ENCODE measurements around the gene MTCL3.
A peak's percentile ranks its signal among the peaks of the same experiment; 100 is the strongest.

The MTCL3 gene

DNA sequence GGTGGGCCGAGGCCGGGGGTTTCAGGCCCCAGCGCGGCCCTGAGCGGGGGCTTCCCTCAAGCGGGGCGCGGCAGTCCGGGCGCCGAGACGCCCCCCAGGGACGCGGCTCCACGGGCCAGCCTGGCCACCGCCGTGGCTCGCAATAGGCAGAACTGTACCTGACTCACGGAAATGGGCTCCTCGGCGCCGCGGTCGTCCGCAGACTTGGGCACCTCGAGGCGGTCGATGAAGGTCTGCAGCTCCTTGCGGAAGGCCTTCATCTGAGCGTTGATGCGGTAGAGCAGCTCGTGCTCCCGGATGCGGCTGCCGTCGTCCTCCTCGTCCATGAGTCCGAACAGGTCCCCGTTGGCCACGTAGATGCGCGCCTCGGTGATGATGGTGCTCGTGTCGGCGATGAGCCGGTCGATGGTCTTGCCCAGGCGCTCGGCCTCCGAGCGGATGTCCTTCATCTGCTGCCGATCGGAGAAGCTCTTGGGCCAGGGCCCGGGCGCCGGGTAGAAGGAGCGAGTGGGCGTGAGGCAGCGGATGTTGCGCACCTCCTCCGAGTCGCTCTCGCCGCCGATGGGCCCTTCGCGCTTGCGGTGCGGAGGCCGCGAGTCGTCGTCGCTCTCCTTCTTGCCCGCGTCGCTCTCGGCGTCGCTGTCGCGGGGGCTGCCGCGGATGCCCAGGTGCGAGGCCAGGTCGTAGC lies 43.9 kb downstream of the MTCL3 start:
- peak; percentile 13 for DNase-seq
- intact Hi-C loops (cut with micrococcal nuclease) = no loop called here
- Histone ChIP-seq H3K27me3 (ENCODE audit: low read depth) (peaks cover 20% of the 10 kb centered on the region), H3K36me3 (peaks cover 7% of the 10 kb centered on the region), H3K4me3 (no peak overlapping the region), H3K9me3 (replicated peaks) (no peaks in the 10 kb centered on the region), H3K4me1 (no peaks in the 10 kb centered on the region), H3K27ac (replicated peaks) (no peak overlapping the region)
- TF ChIP-seq, protein P1, sequence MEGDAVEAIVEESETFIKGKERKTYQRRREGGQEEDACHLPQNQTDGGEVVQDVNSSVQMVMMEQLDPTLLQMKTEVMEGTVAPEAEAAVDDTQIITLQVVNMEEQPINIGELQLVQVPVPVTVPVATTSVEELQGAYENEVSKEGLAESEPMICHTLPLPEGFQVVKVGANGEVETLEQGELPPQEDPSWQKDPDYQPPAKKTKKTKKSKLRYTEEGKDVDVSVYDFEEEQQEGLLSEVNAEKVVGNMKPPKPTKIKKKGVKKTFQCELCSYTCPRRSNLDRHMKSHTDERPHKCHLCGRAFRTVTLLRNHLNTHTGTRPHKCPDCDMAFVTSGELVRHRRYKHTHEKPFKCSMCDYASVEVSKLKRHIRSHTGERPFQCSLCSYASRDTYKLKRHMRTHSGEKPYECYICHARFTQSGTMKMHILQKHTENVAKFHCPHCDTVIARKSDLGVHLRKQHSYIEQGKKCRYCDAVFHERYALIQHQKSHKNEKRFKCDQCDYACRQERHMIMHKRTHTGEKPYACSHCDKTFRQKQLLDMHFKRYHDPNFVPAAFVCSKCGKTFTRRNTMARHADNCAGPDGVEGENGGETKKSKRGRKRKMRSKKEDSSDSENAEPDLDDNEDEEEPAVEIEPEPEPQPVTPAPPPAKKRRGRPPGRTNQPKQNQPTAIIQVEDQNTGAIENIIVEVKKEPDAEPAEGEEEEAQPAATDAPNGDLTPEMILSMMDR (IDR thresholded peaks at IDR 0.05; ENCODE audit: borderline replicate concordance) = no peak

DNA sequence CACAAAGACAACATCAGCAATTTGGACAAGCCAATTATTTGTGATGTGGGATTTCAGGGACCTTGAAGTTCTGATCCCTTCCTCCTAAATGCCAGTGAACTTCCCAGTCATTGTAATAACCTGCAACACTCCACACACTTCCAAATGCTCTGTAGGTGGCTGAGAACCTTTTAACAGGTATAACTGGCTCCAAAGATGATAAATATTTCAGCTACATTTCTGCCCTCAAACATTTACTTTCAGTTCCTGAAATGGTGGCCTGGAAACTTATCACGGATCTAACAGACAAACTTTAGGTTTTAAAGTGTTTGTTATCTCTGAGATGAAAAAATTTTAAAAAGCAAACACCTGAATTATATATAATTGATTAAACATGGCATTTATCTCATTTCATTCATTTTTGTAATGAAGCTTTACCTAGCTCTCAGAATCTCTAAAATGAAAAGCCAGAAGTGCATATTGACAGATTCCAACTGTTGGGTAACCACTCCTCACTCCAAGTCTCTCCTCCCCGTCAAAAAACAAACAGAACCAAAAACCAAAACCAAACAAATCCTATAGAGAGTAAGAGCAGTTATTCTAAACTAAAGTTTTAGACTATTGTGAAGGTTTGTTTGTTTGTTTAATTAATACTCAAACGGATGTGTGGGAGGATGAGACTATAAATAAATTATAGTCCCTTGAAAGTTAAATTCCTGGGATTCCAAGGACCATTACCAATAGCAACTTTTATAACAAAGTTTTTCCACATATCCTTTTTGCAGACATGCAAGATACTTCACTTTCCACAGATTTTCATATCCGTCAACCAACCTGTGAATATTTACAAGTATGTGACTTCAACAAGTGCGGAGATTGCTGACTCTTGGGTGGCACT lies 47.5 kb downstream of the MTCL3 start:
- peaks cover 20% of the 10 kb centered on the region for H3K27me3 ChIP-seq (ENCODE audit: low read depth)

DNA sequence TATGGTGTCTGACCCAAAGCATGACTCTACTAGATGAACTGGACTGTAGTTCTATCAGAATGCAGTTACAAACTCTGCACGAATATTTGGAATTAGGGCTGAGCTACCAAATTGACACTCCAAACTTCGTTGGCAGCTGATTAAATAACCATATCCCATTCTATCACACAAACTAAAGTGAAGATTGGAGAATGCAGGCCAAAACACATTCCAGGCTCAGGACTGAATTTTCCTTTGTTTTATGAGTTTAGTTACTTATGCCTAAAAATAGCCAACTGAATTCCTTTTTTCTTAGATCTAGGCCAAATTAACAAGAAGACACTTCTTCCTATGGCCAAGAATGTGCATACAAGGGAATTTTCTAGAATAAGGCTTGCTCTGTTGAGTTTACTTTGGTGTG lies 50.2 kb downstream of the MTCL3 start:
- H3K27me3 ChIP-seq (ENCODE audit: low read depth) = no peaks in the 10 kb centered on the region
- no peak overlapping the region for H3K4me3 ChIP-seq
- H3K4me1 ChIP-seq = no peaks in the 10 kb centered on the region
- intact Hi-C loops (cut with micrococcal nuclease) = loop anchor here (5.0 kb wide), 1 partner anchor 68 kb away; no protein-coding TSS in a partner anchor
- no peak overlapping the region for H3K27ac ChIP-seq (replicated peaks)
- H3K9me3 ChIP-seq (replicated peaks) = no peaks in the 10 kb centered on the region
- TF ChIP-seq, protein P1 (IDR thresholded peaks at IDR 0.05; ENCODE audit: borderline replicate concordance) = no peak
- no peak for DNase-seq
- H3K36me3 ChIP-seq = no peaks in the 10 kb centered on the region

More for the DNA sequence above, 47.5 kb downstream of the MTCL3 start:
- TF ChIP-seq, protein P1 (IDR thresholded peaks at IDR 0.05; ENCODE audit: borderline replicate concordance) = no peak
- H3K36me3 ChIP-seq = peaks cover 7% of the 10 kb centered on the region
- H3K4me3 ChIP-seq = no peak overlapping the region
- DNase-seq = no peak
- H3K27ac ChIP-seq (replicated peaks) = no peak overlapping the region
- H3K4me1 ChIP-seq = no peaks in the 10 kb centered on the region
- intact Hi-C loops (cut with micrococcal nuclease) = no loop called here
- H3K9me3 ChIP-seq (replicated peaks) = no peaks in the 10 kb centered on the region

DNA sequence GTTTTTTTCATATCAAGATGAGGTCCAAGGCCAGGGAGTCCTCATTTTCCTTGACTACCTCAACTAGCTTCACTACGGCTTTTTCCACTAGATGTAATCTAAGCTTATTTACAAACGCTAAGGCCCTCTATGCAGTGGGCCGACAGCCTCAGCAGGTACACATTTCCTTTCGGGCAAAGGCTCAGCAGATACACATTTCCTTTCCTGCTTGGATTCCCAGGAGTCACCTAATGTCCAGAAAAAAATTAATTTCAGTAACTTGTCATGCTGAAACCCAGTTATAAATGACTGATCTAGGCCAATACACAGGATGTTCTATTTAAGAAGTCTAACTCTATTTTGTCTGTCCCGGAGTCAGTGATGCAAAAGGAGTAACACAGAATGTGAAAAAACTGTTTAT lies 52.7 kb downstream of the MTCL3 start:
- no peak overlapping the region for H3K27ac ChIP-seq (replicated peaks)
- TF ChIP-seq, protein P1 (IDR thresholded peaks at IDR 0.05; ENCODE audit: borderline replicate concordance) = no peak
- no peaks in the 10 kb centered on the region for H3K4me1 ChIP-seq
- DNase-seq = no peak
- H3K4me3 ChIP-seq = no peak overlapping the region
- no peaks in the 10 kb centered on the region for H3K36me3 ChIP-seq
- no peaks in the 10 kb centered on the region for H3K9me3 ChIP-seq (replicated peaks)
- H3K27me3 ChIP-seq (ENCODE audit: low read depth) = no peaks in the 10 kb centered on the region
- intact Hi-C loops (cut with micrococcal nuclease) = loop anchor here (5.0 kb wide), 1 partner anchor 71 kb away; no protein-coding TSS in a partner anchor

DNA sequence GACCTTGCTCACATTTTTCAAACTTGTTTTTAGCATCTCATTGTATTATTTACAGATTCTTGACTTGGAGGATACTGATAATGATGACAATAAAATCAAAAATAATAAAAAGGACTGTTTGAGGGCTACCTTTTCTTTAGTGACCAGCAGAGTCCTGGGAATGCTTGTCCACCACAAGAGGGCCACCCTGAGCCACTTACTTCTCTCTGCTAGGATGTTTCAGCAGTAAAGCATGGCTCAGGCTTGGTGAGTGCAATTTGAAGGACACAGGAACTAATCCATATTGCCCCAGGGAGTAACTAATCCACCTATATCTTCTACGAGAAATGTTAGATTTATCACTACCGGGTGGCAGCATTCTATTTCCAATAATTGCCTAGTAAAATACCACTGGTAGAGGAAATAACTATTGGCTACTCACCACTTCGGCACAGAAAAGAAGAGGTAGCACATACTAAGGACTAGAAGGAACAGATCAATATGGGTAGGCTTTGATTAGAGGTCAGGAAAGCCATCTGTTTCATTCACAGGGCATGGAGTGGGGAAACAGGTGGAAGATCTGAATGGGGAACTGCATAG lies 54.2 kb downstream of the MTCL3 start:
- no peak overlapping the region for H3K4me3 ChIP-seq
- DNase-seq = peak; percentile 50
- H3K4me1 ChIP-seq = no peaks in the 10 kb centered on the region
- H3K27me3 ChIP-seq (ENCODE audit: low read depth) = no peaks in the 10 kb centered on the region
- peak overlapping the region; percentile 35 for H3K27ac ChIP-seq (replicated peaks)
- H3K9me3 ChIP-seq (replicated peaks) = no peaks in the 10 kb centered on the region
- intact Hi-C loops (cut with micrococcal nuclease) = loop anchor here (5.0 kb wide), 1 partner anchor 72 kb away; no protein-coding TSS in a partner anchor
- TF ChIP-seq, protein P1 (IDR thresholded peaks at IDR 0.05; ENCODE audit: borderline replicate concordance) = peak; percentile 85
- no peaks in the 10 kb centered on the region for H3K36me3 ChIP-seq

Measured in left ventricle myocardium inferior (tissue), 1 donor.